ENCODE measurements around the gene FAF1.
A peak's percentile ranks its signal among the peaks of the same experiment; 100 is the strongest.

- no peak for TF ChIP-seq CTCF (IDR thresholded peaks at IDR 0.05; ENCODE audit: extremely low read depth in 1 of 2, insufficient read depth in 1 of 2, low read depth in 1 of 2, low read length in 2 of 2)
- no peak for TF ChIP-seq POLR2AphosphoS5 (IDR thresholded peaks at IDR 0.05; ENCODE audit: insufficient read depth, low read depth, low read length)
- TF ChIP-seq POLR2A (IDR thresholded peaks at IDR 0.05; ENCODE audit: low read depth, low read length), result no peak
- peak; percentile 4 for TF ChIP-seq GATA2 (IDR thresholded peaks at IDR 0.05; ENCODE audit: insufficient read depth, insufficient read length, low read depth, low read length)
- no peak for TF ChIP-seq JUN (IDR thresholded peaks at IDR 0.05; ENCODE audit: borderline replicate concordance, insufficient read depth, insufficient read length, low read depth)
- no peak for TF ChIP-seq EZH2 (IDR thresholded peaks at IDR 0.05; ENCODE audit: borderline replicate concordance, low read depth, low read length, severe bottlenecking)
- no peak for TF ChIP-seq MAX (IDR thresholded peaks at IDR 0.05; ENCODE audit: insufficient read depth, insufficient read length)
- no peak for TF ChIP-seq MYC (IDR thresholded peaks at IDR 0.05; ENCODE audit: low read depth, low read length)
Measured at GRCh38 chr1:50667272-50667671, 292.8 kb downstream of the FAF1 start.
